HG03135 (cell line): ENCODE data around the gene AANAT.

ENCODE experiments used
- ATAC-seq: cut with Tn5 transposase; IDR thresholded peaks from one replicate; pipeline ENCODE4 v1.9.1; 2021; ENCODE audit warnings: mild to moderate bottlenecking, moderate library complexity; ENCODE audit not compliant: unreplicated experiment

The AANAT gene

GRCh38 chr17:76467809-76468633 lies 618 bp downstream of the AANAT start:
- ATAC-seq = no peak

GRCh38 chr17:76468634-76469010 lies 1.2 kb downstream of the AANAT start:
- no peak for ATAC-seq

GRCh38 chr17:76469076-76469990 lies 1.9 kb downstream of the AANAT start:
- no peak for ATAC-seq

GRCh38 chr17:76469991-76470739 lies 2.8 kb downstream of the AANAT start:
- ATAC-seq = no peak

- no peak for ATAC-seq
Observed at GRCh38 chr17:76471498-76472257, 4.3 kb downstream of the AANAT start.

GRCh38 chr17:76472258-76472645 lies 4.8 kb downstream of the AANAT start:
- ATAC-seq = no peak

- ATAC-seq = no peak
Observed at GRCh38 chr17:76472726-76473125, 5.3 kb downstream of the AANAT start.

GRCh38 chr17:76473541-76473985 lies 6.2 kb downstream of the AANAT start:
- no peak for ATAC-seq

- ATAC-seq = no peak
Observed at GRCh38 chr17:76474238-76474637, 6.8 kb downstream of the AANAT start.

- ATAC-seq = no peak
Observed at GRCh38 chr17:76474894-76475293, 7.5 kb downstream of the AANAT start.

GRCh38 chr17:76475302-76475701 lies 7.9 kb downstream of the AANAT start:
- ATAC-seq = no peak

GRCh38 chr17:76476736-76477135 lies 9.3 kb downstream of the AANAT start:
- no peak for ATAC-seq

- ATAC-seq = no peak
Observed at GRCh38 chr17:76477576-76477975, 10.2 kb downstream of the AANAT start.

GRCh38 chr17:76478097-76478496 lies 10.7 kb downstream of the AANAT start:
- no peak for ATAC-seq

- ATAC-seq = no peak
Observed at GRCh38 chr17:76478730-76479514, 11.5 kb downstream of the AANAT start.

GRCh38 chr17:76479515-76480060 lies 12.2 kb downstream of the AANAT start:
- no peak for ATAC-seq

GRCh38 chr17:76480632-76481031 lies 13.2 kb downstream of the AANAT start:
- peak; percentile 10 for ATAC-seq

GRCh38 chr17:76481071-76481655 lies 13.8 kb downstream of the AANAT start:
- peak; percentile 54 for ATAC-seq

- no peak for ATAC-seq
Observed at GRCh38 chr17:76484228-76484725, 16.9 kb downstream of the AANAT start.
